ENCODE data around the gene GALNT10. TPM values are rescaled to one million over a fixed set of nuclear protein-coding genes. Genes with fewer than 3 reads are reported as not detected.

Gene GALNT10
- total RNA-seq, 4 donors from 2014 or later = 5.6 to 22.9 (median 14.4) TPM

- Histone ChIP-seq H3K27ac (no peak overlapping the region), H3K4me3 (no peak overlapping the region), H3K4me1 (peaks cover 5 to 6% of the 10 kb centered on the region in 2 donors), H3K36me3 (no peaks in the 10 kb centered on the region), H3K9me3 (no peaks in the 10 kb centered on the region), H3K27me3 (no peaks in the 10 kb centered on the region)
- intact Hi-C loops (cut with DNase I; ENCODE audit: low total_unique reads) = no loop called here
- TF ChIP-seq CTCF (IDR thresholded peaks at IDR 0.05) (no peak), POLR2A (IDR thresholded peaks at IDR 0.05) (no peak)
- DNase-seq = peak; percentile 54 to 67
Measured at GRCh38 chr5:154276973-154277331, 86.4 kb downstream of the GALNT10 start.

- no peak overlapping the region for H3K4me3 ChIP-seq
- H3K27me3 ChIP-seq = no peaks in the 10 kb centered on the region
- peaks cover 5 to 6% of the 10 kb centered on the region in 2 donors for H3K4me1 ChIP-seq
- no peak overlapping the region for H3K27ac ChIP-seq
- H3K9me3 ChIP-seq = no peaks in the 10 kb centered on the region
- no peak for DNase-seq
- no peak for TF ChIP-seq POLR2A (IDR thresholded peaks at IDR 0.05)
- no peak for TF ChIP-seq CTCF (IDR thresholded peaks at IDR 0.05)
- intact Hi-C loops (cut with DNase I; ENCODE audit: low total_unique reads) = no loop called here
- no peaks in the 10 kb centered on the region for H3K36me3 ChIP-seq
Measured at GRCh38 chr5:154277499-154277898, 87.0 kb downstream of the GALNT10 start.

GRCh38 chr5:154278186-154278585, 87.7 kb downstream of the GALNT10 start:
- H3K9me3 ChIP-seq = no peaks in the 10 kb centered on the region
- peaks cover 5 to 6% of the 10 kb centered on the region in 2 donors for H3K4me1 ChIP-seq
- intact Hi-C loops (cut with DNase I; ENCODE audit: low total_unique reads) = no loop called here
- no peak overlapping the region for H3K27ac ChIP-seq
- no peaks in the 10 kb centered on the region for H3K27me3 ChIP-seq
- DNase-seq = no peak
- TF ChIP-seq CTCF (IDR thresholded peaks at IDR 0.05) (no peak), POLR2A (IDR thresholded peaks at IDR 0.05) (no peak)
- no peaks in the 10 kb centered on the region for H3K36me3 ChIP-seq
- no peak overlapping the region for H3K4me3 ChIP-seq

- no peaks in the 10 kb centered on the region for H3K27me3 ChIP-seq
- peaks cover 5 to 6% of the 10 kb centered on the region in 2 donors for H3K4me1 ChIP-seq
- H3K27ac ChIP-seq = no peak overlapping the region
- no peak overlapping the region for H3K4me3 ChIP-seq
- intact Hi-C loops (cut with DNase I; ENCODE audit: low total_unique reads) = no loop called here
- no peaks in the 10 kb centered on the region for H3K9me3 ChIP-seq
- H3K36me3 ChIP-seq = no peaks in the 10 kb centered on the region
- TF ChIP-seq POLR2A (IDR thresholded peaks at IDR 0.05) = no peak
- TF ChIP-seq CTCF (IDR thresholded peaks at IDR 0.05) = no peak
- no peak for DNase-seq
Measured at GRCh38 chr5:154278908-154279307, 88.4 kb downstream of the GALNT10 start.

GRCh38 chr5:154284433-154284832, 93.9 kb downstream of the GALNT10 start:
- Histone ChIP-seq H3K36me3 (no peaks in the 10 kb centered on the region), H3K4me3 (no peak overlapping the region), H3K27me3 (no peaks in the 10 kb centered on the region), H3K4me1 (no peaks in the 10 kb centered on the region), H3K9me3 (no peaks in the 10 kb centered on the region), H3K27ac (no peak overlapping the region)
- no peak for DNase-seq
- TF ChIP-seq CTCF (IDR thresholded peaks at IDR 0.05) (no peak), POLR2A (IDR thresholded peaks at IDR 0.05) (no peak)
- intact Hi-C loops (cut with DNase I; ENCODE audit: low total_unique reads) = no loop called here

Measured in uterus (tissue), 4 donors.